Measurements from ENCODE around the gene RSBN1L. TPM values are rescaled to one million over a fixed set of nuclear protein-coding genes. Genes with fewer than 3 reads are reported as not detected.

The RSBN1L gene
- polyA plus RNA-seq, 3 donors, result 31.5 to 33.5 (median 33.5) TPM

Other genes with a start within 250 kb of the RSBN1L start
- 100 to 1,000 TPM in 2 of 3 donors, 10 to 100 TPM in 1; 99.1 to 112 (median 102) TPM for gene PTPN12, start 159.2 kb upstream of the RSBN1L start, polyA plus RNA-seq (ENCODE audit: insufficient read length in 3 of 3)
- gene TMEM60, start 102.0 kb downstream of the RSBN1L start, polyA plus RNA-seq (ENCODE audit: insufficient read length in 3 of 3), result 10 to 100 TPM; 31.6 to 32.5 (median 31.8) TPM
- 10 to 100 TPM; 22.2 to 28.8 (median 25.9) TPM for gene PHTF2, start 102.3 kb downstream of the RSBN1L start, polyA plus RNA-seq (ENCODE audit: insufficient read length in 3 of 3)